ENCODE data around the gene PRKCE. TPM values are rescaled to one million over a fixed set of nuclear protein-coding genes. Genes with fewer than 3 reads are reported as not detected.

The PRKCE gene
- total RNA-seq, 6 experiments from 2014 or later, result 5.2 to 18.8 (median 11.0) TPM

DNA sequence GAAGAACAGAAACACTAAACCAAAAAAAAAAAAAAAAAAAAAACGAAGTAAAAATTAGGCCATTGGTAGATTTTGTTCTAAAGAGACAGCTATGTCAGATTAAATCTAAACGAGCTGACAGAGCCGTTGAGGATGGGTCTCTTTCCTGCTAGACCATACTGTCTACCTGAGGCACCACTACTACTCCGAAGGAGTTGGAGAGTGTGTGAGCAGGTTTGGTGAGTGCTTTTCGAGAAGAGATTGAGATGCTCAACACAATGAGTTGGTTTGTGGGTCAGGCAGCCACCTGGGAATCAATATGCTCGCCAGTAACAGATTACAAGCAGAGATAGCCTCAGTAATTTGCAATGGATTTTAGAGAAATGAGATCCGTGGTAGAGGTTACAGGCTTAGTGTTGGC lies 364.2 kb downstream of the PRKCE start:
- Histone ChIP-seq H3K9me3 (no peaks in the 10 kb centered on the region), H3K4me3 (no peak overlapping the region), H3K27me3 (no peaks in the 10 kb centered on the region), H3K4me1 (peaks cover 0 to 19% (median 7%) of the 10 kb centered on the region in 4 donors), H3K27ac (no peak overlapping the region), H3K36me3 (peaks cover 0 to 3% (median 0%) of the 10 kb centered on the region in 4 donors)
- 49% methylated on average over 6 of the region's 7 CpGs for WGBS (ENCODE audit: insufficient coverage, low coverage, low lambda C conversion rate, missing lambda C conversion rate)
- no peak for DNase-seq
- ATAC-seq, result no peak
- intact Hi-C loops (cut with DNase I), result loop anchor here in 1 of 2 donors (10.0 kb wide), 1 partner anchor 349 kb away; no protein-coding TSS in a partner anchor
- TF ChIP-seq, protein P1, sequence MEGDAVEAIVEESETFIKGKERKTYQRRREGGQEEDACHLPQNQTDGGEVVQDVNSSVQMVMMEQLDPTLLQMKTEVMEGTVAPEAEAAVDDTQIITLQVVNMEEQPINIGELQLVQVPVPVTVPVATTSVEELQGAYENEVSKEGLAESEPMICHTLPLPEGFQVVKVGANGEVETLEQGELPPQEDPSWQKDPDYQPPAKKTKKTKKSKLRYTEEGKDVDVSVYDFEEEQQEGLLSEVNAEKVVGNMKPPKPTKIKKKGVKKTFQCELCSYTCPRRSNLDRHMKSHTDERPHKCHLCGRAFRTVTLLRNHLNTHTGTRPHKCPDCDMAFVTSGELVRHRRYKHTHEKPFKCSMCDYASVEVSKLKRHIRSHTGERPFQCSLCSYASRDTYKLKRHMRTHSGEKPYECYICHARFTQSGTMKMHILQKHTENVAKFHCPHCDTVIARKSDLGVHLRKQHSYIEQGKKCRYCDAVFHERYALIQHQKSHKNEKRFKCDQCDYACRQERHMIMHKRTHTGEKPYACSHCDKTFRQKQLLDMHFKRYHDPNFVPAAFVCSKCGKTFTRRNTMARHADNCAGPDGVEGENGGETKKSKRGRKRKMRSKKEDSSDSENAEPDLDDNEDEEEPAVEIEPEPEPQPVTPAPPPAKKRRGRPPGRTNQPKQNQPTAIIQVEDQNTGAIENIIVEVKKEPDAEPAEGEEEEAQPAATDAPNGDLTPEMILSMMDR (IDR thresholded peaks at IDR 0.05), result no peak
- TF ChIP-seq POLR2A (IDR thresholded peaks at IDR 0.05), result no peak

- Histone ChIP-seq H3K27me3 (no peaks in the 10 kb centered on the region), H3K9me3 (no peaks in the 10 kb centered on the region), H3K27ac (no peak overlapping the region), H3K4me3 (no peak overlapping the region), H3K4me1 (peaks cover 0 to 19% (median 7%) of the 10 kb centered on the region in 4 donors), H3K36me3 (peaks cover 0 to 3% (median 0%) of the 10 kb centered on the region in 4 donors)
- intact Hi-C loops (cut with DNase I), result loop anchor here in 1 of 2 donors (10.0 kb wide), 1 partner anchor 349 kb away; no protein-coding TSS in a partner anchor
- DNase-seq (no peak), ATAC-seq (no peak)
- WGBS (ENCODE audit: insufficient coverage, low coverage, low lambda C conversion rate, missing lambda C conversion rate), result no CpG with 5 or more reads among the region's 6 CpGs
- TF ChIP-seq, protein P1 (IDR thresholded peaks at IDR 0.05), result no peak
- no peak for TF ChIP-seq POLR2A (IDR thresholded peaks at IDR 0.05)
These were observed 364.6 kb downstream of the PRKCE start for GRCh38 chr2:46016091-46016490.

GRCh38 chr2:46018773-46019591 lies 367.5 kb downstream of the PRKCE start:
- ATAC-seq (peak; percentile 77 to 88 (median 82)), DNase-seq (no peak)
- TF ChIP-seq, protein P1 (IDR thresholded peaks at IDR 0.05), result peak in 2 of 4 donors; percentile 26 to 27
- TF ChIP-seq POLR2A (IDR thresholded peaks at IDR 0.05), result no peak
- H3K9me3 ChIP-seq, result no peaks in the 10 kb centered on the region
- intact Hi-C loops (cut with DNase I), result loop anchor here in 1 of 2 donors (10.0 kb wide), 1 partner anchor 346 kb away; no protein-coding TSS in a partner anchor
- peak overlapping the region in 1 of 3 donors; percentile 51 for H3K27ac ChIP-seq
- H3K4me1 ChIP-seq, result peaks cover 0 to 19% (median 7%) of the 10 kb centered on the region in 4 donors
- no peaks in the 10 kb centered on the region for H3K27me3 ChIP-seq
- H3K36me3 ChIP-seq, result no peaks in the 10 kb centered on the region
- 37% methylated on average over 10 of the region's 10 CpGs for WGBS (ENCODE audit: insufficient coverage, low coverage, low lambda C conversion rate, missing lambda C conversion rate)
- H3K4me3 ChIP-seq, result no peak overlapping the region

- peaks cover 0 to 19% (median 7%) of the 10 kb centered on the region in 4 donors for H3K4me1 ChIP-seq
- H3K36me3 ChIP-seq, result no peaks in the 10 kb centered on the region
- no peaks in the 10 kb centered on the region for H3K9me3 ChIP-seq
- ATAC-seq, result no peak
- WGBS (ENCODE audit: insufficient coverage, low coverage, low lambda C conversion rate, missing lambda C conversion rate), result 100% methylated on average over 2 of the region's 2 CpGs
- H3K4me3 ChIP-seq, result no peak overlapping the region
- H3K27ac ChIP-seq, result no peak overlapping the region
- no peak for TF ChIP-seq POLR2A (IDR thresholded peaks at IDR 0.05)
- TF ChIP-seq, protein P1 (IDR thresholded peaks at IDR 0.05), result no peak
- no peaks in the 10 kb centered on the region for H3K27me3 ChIP-seq
- DNase-seq, result no peak
- intact Hi-C loops (cut with DNase I), result no loop called here
These were observed 368.9 kb downstream of the PRKCE start for GRCh38 chr2:46020416-46020815.
